Prostate gland (tissue), 2 donors: ENCODE results near the gene PCDHB8.

ENCODE experiments used
- POLR2A ChIP-seq: fragments of 450-650 bp; IDR thresholded peaks from one replicate; pipeline ENCODE4 v1.6.1; 2016; ENCODE audit warnings: antibody characterized with exemption, mild to moderate bottlenecking
- POLR2AphosphoS5 ChIP-seq: sonication (generic); formaldehyde crosslinking; IDR thresholded peaks from one replicate; pipeline ENCODE4 v1.6.1; 2017; ENCODE audit warnings: antibody characterized with exemption
- TF ChIP-seq, protein P1 (sequence below), 4 experiments: fragments of 200-600 bp in 2 of 4; fragments of 450-650 bp in 2 of 4; sonication (generic) in 2 of 4; IDR thresholded peaks; 1 replicate in 3 of 4; 2 replicates in 1 of 4; pipeline ENCODE4 v1.5.1; 2016 to 2019; ENCODE audit warnings: antibody characterized with exemption in 4 of 4, mild to moderate bottlenecking in 2 of 4, moderate library complexity in 2 of 4

DNA sequence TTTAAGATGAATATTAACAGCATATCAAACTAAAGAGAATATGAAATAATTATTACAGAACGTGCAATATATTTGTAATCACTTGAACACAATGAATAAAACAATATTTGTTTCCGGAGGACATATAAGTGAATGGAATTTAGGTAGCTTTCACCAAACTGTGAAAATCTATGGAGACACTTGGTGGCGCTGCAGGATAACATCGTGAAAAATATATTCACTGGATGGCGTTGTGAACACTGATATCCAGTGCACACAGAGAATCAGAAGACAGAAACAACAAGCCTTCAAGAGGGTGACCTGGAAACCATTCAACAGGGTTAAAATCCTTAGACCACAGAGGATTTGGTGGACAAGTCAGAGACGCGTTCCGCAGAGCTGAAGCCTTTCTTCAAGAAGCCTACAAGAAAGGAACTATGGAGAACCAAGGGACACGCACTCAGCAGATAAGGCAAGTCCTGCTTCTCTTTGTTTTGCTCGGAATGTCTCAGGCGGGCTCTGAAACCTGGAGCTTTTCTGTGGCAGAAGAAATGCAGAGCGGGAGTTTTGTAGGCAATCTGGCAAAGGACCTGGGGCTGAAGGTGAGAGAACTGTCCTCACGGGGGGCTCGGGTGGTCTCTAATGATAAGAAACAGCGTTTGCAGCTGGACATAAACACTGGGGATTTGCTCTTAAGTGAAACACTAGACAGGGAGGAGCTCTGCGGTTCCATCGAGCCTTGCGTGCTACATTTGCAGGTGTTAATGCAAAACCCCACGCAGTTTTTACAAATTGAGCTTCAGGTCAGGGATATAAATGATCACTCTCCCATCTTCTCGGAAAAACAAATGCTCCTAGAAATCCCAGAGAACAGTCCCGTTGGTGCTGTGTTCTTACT lies 22.0 kb downstream of the PCDHB8 start, which contains the start of gene PCDHB11:
- no peak for TF ChIP-seq POLR2AphosphoS5
- no peak for TF ChIP-seq POLR2A
- TF ChIP-seq, protein P1, sequence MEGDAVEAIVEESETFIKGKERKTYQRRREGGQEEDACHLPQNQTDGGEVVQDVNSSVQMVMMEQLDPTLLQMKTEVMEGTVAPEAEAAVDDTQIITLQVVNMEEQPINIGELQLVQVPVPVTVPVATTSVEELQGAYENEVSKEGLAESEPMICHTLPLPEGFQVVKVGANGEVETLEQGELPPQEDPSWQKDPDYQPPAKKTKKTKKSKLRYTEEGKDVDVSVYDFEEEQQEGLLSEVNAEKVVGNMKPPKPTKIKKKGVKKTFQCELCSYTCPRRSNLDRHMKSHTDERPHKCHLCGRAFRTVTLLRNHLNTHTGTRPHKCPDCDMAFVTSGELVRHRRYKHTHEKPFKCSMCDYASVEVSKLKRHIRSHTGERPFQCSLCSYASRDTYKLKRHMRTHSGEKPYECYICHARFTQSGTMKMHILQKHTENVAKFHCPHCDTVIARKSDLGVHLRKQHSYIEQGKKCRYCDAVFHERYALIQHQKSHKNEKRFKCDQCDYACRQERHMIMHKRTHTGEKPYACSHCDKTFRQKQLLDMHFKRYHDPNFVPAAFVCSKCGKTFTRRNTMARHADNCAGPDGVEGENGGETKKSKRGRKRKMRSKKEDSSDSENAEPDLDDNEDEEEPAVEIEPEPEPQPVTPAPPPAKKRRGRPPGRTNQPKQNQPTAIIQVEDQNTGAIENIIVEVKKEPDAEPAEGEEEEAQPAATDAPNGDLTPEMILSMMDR (IDR thresholded peaks at IDR 0.05), result no peak
